DMS153 treated with DMSO at 0.1 percent for 48 hours (cell line): ENCODE measurements around the gene FGD2.
"Not testable (repeated sequence)": the region's sequence is repeated elsewhere in the genome, so short reads cannot be mapped to it uniquely, and the experiment has no call there.

Experiments used
- DNase-seq: peaks from one replicate; lab custom pipeline; 2025; ENCODE audit not compliant: unreplicated experiment; lab: John Stamatoyannopoulos, UW

The FGD2 gene

DNA sequence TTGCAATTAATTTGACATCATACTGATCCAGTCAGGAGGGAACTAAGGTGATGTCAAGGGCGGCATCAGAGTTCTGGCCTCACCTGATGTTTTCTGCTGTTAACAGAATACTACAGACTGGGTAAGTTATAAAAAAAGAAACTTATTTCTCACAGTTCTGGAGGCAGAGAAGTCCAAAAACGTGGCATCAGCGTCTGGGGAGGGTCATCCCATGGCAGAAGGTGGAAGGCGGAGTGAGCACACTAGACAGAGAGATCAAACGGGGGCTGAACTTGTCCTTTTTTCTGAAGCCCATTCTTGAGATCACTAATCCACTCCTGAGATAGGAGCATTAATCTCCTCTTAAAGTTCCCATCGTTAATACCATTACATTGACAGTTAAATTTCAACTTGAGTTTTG is 16.2 kb upstream of the FGD2 start:
- no peak for DNase-seq

DNA sequence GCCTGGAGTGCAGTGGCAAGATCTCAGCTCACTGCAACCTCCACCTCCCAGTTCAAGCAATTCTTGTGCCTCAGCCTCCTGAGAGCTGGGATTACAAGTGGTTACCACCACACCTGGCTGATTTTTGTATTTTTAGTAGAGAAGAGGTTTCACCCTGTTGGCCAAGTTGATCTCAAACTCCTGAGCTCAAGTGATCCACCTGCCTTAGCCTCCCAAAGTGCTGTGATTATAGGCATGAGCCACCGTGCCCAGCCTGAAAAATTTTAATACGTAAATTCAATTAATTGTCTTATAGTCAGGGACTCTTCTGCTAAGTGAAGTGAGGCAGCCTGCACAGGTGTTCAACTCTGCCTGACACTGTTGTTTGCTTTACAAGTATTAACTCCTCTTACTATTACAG is 15.1 kb upstream of the FGD2 start:
- DNase-seq: not testable (repeated sequence)

DNA sequence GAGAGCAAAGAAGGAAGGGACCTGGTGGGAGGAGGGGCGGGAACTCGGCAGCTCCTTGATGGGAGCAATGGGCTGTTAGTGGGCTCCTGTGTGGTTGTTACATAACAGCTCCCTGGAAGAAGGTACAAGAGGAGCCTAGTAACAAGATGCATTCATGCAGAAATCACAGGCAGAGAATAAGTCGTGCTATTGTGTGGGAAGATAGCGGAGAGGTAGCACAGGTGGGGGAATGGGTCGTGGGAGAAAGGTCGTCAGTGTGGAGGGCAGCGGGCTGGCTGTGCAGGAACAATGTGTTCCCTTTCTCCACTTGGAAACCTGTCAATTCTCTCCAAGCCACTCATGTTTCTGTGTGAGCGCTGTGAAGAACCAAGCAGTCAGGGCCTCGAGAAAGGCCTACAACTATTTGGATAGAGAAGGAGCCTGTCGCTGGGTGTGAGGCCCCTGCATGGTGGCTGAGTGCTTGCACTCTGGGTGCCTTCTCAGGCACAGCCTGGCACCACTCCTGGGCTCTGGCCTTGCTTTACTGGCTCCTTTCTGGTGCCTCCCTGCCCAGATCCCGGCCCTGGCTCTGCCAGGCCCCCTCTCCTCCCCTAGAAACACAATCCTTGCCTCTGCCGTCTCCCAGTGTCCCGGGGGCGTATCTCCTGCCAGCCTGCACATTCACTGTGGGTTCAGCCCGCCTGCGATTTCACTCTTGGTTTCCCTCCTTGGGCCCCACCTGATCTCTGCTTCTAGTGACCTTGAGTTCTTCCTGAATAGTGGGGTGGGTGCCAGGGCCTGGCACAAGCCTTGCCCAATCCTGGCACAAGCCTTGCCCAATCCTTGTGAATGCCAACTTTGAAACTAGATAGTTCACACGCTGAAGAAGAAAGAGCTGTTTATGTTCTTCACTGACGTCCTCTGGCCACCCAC is 7.4 kb upstream of the FGD2 start:
- DNase-seq: no peak

DNA sequence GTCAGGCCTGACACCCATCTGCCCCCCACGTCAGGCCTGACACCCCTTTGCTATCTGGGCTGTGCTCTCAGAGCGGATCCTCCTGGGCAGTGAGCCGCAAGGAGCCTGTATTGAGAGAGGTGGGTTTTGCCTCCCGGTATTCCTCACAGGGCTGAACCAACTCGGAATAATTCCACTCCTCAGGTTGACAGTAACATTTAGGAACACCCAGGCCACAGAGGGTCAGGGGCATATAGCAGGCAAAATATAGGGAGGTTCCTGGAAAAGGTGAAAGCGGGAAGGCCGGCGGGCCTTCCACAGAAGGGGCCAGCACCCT is 6.8 kb upstream of the FGD2 start:
- no peak for DNase-seq

DNA sequence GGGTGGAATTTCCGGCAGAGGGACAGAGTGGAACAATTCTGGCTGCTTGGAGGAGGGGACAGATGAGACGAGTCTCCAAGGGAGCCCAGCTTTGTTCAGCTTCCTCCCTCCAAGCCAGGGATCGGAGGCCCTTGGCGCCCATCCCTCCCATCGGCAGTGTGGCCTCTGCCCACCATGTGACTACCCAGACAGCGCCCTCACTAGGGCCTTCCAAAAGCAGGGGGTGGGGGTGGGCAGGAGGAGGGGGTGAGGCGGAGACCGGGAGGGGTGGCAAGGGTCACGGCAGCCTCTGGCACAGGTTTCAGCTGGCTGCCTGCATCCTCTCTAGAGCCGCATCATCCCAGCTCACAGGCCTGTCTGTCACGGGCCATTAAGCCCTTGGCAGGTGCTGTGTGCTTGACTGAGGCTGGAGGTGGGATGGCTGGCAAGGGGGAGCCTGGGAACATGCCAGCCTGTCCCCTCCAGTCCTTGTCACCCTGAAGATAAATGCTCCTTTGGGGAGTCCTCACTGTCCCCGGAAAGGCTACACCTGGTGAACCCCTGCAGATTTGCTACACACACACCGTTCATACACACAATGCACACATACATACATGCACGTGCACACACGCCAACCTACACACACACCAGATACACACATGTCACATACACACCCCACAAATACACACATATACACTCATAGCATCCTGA is 6.2 kb upstream of the FGD2 start:
- no peak for DNase-seq

DNA sequence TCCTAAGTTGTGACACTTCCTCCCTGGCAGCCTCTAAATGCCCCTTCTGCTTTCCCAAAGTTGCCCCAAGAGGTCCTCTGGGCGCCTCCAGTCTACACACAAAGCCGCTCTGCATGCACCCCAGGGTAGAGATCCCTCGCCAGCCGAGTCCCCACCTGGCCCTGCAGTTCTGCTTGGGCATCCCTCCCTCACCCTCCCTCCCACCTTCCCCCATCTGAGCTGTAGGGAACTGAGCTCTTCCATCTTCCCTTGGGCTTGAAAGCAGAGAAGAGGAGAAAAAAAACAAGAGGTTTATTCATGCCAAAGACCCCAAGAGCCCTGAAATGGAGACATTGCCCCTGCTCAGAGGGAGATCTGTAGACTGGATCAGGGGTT is 5.7 kb upstream of the FGD2 start:
- no peak for DNase-seq

DNA sequence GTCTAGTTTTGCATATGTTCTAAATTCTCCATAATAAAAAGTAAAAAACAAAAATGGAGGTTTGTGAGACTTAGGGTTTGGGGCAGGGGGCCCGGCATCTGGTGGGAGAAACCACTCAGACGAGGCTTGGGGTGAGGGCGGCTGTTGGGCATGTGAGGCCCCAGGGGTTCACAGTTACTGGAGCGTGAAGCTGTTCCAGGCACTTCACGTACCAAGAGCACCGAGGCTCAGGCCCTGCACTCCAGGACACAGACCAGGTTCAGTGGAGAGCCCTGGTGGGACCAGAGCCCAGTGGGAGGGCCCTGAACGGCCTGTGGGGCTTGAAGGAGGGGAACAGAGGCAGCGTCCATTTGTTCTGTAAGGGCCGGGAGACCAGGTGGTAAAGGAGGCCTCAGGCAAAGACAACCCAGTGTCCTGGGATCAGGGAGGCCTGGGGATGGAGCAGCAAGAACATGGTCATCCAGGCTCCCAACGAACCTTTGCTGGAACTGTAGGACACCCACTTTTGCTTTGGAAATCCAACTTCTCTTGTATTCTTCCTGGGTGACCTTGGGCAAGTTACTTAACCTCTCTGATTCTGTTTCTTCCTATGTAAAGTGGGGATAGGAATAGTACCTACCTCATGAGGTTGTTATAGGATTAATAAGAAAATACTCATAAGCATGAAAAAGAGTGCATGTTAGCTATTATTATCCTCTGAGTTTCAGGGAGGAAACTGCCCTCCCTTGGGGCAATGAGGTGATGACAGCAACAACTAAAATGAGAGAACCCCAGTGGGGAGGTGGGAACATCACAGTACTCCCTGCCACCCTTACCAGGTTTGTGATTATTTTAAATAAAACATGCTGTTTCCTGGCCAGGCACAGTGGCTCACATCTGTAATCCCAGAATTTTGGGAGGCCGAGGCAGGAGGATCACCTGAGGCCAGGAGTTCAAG is 1.1 kb upstream of the FGD2 start:
- no peak for DNase-seq

DNA sequence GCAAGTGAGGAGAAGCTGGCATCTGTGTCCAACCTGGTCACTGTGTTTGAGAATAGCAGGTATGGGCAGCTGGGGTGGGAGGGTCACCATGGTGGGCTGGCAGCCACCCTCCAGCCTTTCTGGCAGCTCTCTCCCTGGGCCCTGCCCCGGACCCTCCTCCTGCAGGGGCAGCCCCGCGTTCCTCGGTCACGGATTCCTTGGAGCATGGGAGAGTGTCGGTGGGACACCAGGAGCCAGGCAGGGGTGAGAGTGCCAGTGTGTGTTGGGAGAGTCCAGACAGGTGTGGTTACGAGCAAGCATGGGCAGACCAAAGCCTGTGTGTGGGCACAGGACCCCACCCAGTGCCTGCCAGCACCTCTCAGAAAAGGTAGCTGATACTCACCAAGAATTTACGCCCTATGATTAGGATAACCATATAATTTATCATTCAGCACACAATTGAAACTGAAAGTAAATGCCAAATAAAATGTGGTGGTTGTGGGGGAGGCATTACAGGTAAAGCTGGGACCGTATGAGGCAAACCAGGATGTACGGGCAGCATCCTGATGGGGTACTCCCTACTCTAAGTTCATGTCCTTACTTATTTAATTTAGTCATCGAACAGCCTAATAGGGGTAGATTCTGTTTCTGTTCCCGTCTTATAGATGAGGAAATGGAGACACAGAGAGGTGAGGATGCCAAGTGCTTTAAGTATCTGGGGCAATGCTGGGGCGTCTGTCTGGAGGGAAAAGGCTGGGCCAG is 542 bp downstream of the FGD2 start:
- DNase-seq: no peak

DNA sequence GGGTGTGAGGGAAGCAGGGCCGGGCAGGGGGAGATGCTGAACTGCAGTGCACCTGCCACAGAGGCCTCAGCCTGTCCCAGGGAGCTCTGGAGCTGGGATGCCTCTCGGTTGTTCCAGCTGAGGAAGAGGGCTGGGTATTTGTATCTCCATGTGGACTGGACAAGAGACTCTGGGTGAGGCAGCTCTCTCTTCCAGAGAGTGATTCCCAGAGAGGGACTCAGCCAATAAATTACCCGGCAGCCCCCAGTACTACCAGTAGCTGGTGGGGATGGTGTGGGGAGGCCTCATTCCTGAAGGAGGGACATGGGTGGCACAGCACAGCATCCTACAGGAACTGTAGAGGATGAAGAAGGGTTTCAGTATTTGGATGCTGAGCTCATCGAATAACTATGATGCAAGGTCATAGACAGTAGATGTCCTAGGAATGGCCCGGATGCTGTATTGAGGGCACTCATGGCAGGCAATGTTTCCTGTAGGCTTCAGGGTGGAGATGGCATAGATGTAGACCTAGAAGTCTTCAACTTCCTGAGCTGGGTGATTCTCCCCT is 1.4 kb downstream of the FGD2 start:
- no peak for DNase-seq

DNA sequence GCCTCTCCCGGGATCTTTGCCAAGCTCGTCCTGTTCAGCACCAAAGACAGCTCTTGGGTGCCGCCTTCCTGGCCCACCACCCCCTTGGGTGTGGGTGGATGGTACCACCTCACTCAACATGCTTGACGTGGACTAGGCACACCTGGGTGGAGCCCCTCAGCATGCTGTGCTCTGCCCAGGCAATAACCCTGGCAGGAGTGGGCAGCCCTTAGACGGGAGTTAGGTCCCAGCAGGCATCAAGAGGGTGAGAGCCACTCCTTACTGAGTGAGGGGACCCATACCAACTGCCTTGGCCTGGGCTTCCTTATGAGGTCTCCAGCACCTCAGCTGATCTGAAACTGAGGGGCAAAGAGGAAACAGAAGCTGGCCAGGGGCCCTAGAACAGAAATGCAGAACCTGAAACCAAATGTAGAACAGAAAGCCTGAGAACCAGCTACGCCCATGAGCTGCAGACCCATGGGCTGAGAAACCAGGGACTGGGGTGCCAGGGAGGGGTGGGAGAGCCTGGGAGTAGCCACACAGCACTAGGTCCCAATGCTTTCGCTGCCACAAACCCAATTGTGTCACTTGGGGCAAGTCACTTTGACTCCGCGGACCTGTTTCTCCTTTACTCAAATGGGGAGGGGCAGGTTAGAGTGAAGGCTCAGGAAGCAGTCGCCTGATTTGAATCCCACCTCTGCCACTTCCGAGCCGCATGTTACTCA is 2.0 kb downstream of the FGD2 start:
- no peak for DNase-seq

DNA sequence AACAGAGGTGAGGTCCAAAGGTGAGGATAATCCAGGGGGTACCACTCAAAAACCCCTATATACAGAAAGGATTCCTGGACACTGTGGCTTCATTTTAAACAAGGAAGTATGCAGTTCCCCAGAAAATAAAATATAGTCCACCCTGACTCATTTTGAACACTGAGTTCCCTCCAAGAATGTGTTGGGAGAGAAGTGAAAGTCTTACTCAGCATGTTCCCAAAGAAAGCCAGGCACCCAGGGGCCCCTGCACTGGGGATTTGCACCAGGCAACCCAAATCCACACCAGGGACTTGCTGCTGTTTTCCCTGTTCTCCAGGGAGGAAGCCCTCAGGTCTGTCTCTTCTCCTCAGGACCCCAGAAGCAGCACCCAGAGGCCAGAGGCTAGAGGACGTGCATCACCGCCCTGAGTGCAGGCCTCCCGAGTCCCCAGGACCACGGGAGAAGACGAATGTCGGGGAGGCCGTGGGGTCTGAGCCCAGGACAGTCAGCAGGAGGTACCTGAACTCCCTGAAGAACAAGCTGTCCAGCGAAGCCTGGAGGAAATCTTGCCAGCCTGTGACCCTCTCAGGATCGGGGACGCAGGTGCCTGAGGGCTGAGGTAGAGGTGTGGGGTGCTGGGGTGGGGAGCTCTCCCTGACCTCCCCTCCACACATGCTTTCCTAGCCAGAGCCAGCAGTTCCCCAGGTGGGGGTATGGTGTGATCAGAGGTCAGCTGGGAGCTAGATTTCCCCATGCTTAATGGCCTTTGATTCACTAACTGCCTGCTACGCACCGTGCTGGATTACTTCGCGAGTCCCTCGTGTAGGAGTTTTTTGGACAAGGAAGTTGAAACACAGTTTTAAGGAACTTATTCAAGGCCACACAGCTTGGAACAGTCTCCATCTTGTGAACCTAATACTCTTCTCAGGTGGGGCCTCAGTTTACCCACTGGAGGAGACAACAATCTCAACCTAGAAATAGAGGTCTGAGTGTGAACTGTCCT is 3.3 kb downstream of the FGD2 start:
- DNase-seq: no peak

DNA sequence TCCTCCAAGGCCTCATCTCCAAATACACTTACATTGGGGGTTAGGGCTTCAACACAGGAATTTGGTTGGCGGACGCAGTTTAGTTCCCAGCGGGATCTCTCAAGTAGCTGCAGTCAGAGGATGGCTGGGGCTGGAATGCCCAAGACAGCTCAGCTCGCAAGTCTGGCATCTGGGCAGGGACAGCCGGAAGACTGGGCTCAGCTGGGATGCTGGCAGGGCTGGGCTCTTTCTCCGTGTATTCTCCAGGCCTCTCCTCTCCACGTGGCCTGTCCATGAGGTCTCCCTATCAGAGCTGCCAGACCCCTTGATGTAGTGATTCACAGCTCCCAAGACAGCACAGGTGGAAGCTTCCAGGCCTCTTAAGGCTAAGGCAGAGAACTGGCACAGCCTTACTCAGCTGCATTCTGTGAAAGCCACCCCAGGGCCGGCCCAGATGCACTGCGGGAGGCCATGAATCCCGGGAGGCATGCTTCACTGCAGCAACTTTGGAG is 5.0 kb downstream of the FGD2 start:
- DNase-seq: no peak

DNA sequence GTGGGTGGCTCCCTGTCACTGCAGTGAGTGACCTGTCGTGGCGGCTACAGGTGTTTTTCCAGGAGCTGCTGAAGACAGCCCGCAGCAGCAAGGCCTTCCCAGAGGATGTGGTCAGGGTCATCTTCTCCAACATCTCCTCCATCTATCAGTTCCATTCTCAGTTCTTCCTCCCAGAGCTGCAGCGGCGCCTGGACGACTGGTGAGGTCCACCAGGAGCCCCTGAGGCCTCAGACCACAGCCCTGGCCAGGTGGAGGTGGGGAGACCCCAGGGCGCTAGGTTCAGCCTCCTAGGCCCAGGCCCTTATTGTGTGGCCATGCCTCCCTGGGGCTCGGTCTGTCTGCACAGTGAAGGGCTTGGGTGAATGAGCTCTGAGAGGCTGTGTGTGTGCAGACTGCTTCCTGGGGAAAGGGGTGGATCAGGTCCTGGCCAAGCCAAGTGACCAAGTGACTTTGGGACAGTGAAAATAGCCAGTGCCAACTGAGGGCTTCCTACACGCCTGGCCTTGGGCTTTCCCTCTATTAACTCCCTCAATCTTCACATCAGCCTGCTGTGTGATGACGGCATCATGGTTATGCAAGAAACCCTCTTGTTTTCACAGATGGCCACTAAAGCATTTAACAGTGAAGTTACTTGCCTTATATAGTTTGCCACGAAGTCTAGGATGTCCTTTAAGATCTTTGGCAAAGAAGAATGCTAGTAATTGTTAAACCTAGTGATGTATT is 6.4 kb downstream of the FGD2 start:
- no peak for DNase-seq

DNA sequence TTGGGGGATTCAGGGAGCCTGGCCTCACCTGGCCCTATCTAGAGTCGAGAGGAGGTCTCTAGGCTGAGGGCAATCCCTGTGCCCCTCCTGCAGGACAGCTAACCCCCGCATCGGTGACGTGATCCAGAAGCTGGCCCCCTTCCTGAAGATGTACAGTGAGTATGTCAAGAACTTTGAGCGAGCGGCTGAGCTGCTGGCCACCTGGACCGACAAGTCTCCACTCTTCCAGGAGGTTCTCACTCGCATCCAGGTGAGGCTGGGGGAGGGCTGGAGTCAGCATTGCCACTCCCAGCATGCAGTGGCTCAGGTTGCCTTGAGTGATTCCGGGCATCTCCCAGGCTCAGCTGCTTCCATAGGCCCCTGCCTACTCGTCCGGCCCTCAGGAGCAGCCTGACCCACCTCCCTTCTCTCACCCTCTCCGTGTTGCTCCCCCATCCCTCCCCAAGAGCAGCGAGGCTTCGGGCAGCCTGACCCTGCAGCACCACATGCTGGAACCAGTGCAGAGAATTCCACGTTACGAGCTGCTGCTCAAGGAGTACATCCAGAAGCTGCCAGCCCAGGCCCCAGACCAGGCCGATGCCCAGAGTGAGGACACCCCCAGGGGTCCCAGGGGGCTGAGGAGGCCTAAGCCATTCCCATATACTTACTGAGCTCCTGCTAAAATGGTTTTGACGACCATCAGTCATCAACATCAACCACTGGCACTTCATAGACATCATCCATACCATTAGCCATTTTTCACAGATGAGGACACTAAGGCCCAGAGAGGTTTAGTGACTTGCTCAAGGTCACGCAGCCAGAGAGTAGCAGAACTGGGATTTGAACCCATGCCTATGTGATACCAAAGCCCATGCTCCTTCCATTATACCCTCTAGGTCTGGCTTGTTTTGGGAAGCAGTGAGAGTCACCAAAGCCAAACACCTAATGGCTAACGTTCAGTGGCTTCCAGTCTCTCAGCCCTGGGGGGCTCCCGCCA is 8.3 kb downstream of the FGD2 start:
- DNase-seq: no peak

DNA sequence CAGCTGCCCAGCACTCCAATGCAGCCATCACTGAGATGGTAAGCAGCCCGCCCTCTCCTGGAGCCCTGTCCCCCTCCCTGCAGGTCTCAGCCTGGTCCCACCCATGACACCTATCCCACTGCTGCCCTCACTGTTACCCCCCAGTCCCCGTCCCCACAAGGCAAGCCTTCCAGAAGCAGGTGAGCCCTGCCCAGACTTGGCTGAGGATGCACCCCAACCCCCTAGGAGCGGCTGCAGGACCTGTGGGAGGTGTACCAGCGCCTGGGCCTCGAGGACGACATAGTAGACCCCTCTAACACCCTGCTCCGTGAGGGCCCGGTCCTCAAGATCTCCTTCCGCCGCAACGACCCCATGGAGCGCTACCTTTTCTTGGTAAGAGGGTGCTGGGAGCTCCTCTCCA is 9.2 kb downstream of the FGD2 start:
- DNase-seq: no peak

DNA sequence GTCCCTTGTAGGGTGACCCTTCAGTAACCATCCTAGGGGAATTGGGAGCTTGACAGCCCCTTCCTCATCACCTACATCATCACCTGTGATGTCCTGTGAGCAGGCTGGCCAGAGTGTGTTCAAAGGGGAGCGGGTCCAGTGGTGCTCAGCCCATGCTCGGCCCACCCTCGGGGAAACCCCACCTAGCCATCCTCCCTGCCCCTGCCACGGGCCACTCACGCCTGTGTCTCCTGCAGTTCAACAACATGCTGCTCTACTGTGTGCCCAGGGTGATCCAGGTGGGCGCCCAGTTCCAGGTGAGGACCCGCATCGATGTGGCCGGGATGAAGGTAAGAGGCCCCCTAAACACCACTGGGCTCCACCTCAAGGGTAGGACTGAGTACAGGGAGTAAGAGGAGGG is 10.1 kb downstream of the FGD2 start:
- no peak for DNase-seq

DNA sequence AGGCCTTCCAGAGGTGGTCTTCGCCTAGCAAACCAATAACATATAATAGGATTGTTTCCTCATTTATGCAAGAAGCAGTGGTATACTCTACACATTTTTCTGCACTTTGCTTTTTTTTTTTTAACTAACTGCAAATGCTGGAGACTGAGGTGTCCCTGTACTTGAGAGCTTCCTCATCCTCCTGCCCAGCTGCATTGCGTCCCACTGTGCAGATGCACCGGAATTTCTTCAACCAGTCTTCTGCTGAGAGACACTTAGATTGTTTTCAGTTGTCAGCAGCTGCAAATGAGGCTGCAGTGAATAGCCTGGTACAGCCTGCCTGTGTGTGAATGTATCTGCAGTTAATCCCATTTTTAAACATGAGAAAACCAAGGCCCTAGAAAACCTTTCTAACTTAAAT is 11.5 kb downstream of the FGD2 start:
- DNase-seq: no peak
